Keratinocyte (primary cell): ENCODE data around the gene TPK1. TPM values are rescaled to one million over a fixed set of nuclear protein-coding genes. Genes with fewer than 3 reads are reported as not detected.

Source experiments
- DNase-seq: peaks from one replicate; pipeline ENCODE4 v3.0.0-alpha.2; 2011; ENCODE audit warnings: low read depth, missing footprints, low spot score
- FAIRE-seq: peaks from 2 replicates; lab custom pipeline; 2011; peaks lifted over from hg19 to GRCh38; lab: Jason Lieb, UNC
- H2AFZ ChIP-seq: 2 replicates; pipeline ENCODE4 v1.6.0; 2012; ENCODE audit warnings: low read length, control low read depth, inconsistent platforms; ENCODE audit not compliant: control insufficient read depth
- H3K27ac ChIP-seq: 2 replicates; pipeline ENCODE4 v1.5.1; 2011; ENCODE audit warnings: low read length; ENCODE audit not compliant: control insufficient read depth, insufficient read depth
- H3K27me3 ChIP-seq: 3 replicates; pipeline ENCODE4 v1.6.0; 2011; ENCODE audit warnings: low read length; ENCODE audit not compliant: control insufficient read depth, insufficient read depth; ENCODE audit errors: extremely low read depth
- H3K36me3 ChIP-seq, 2 experiments: 2 replicates in 1 of 2; 3 replicates in 1 of 2; pipeline ENCODE4 v1.5.1; 2011; ENCODE audit warnings: low read length in 2 of 2, mild to moderate bottlenecking in 1 of 2; ENCODE audit not compliant: control insufficient read depth in 2 of 2, insufficient read depth in 2 of 2; ENCODE audit errors: extremely low read depth in 1 of 2
- H3K4me1 ChIP-seq: 3 replicates; pipeline ENCODE4 v1.5.1; 2011; ENCODE audit warnings: low read length; ENCODE audit not compliant: control insufficient read depth, insufficient read depth; ENCODE audit errors: extremely low read depth
- H3K4me2 ChIP-seq: 3 replicates; pipeline ENCODE4 v1.6.0; 2011; ENCODE audit warnings: low read depth, low read length; ENCODE audit not compliant: control insufficient read depth, insufficient read depth; ENCODE audit errors: extremely low read depth
- H3K4me3 ChIP-seq, 3 experiments: fragments of 200-600 bp in 1 of 3; sonication (generic) in 1 of 3; 2 replicates in 2 of 3; 3 replicates in 1 of 3; pipeline ENCODE4 v1.5.1; 2011 to 2016; ENCODE audit warnings: low read length in 3 of 3, mild to moderate bottlenecking in 3 of 3, control low read depth in 2 of 3, inconsistent platforms in 1 of 3, low read depth in 1 of 3, mixed read lengths in 1 of 3, mixed run types in 1 of 3, moderate library complexity in 1 of 3; ENCODE audit not compliant: control insufficient read depth in 2 of 3, insufficient read depth in 2 of 3; ENCODE audit errors: extremely low read depth in 1 of 3
- H3K79me2 ChIP-seq: 2 replicates; pipeline ENCODE4 v1.6.0; 2012; ENCODE audit warnings: low read length; ENCODE audit not compliant: control insufficient read depth, insufficient read depth
- H3K9ac ChIP-seq: 3 replicates; pipeline ENCODE4 v1.6.0; 2011; ENCODE audit warnings: low read length; ENCODE audit not compliant: control insufficient read depth, insufficient read depth; ENCODE audit errors: extremely low read depth
- H3K9me1 ChIP-seq: 3 replicates; pipeline ENCODE4 v1.6.0; 2011; ENCODE audit warnings: low read length; ENCODE audit not compliant: control insufficient read depth, insufficient read depth; ENCODE audit errors: extremely low read depth
- H3K9me3 ChIP-seq: 2 replicates; pipeline ENCODE4 v1.5.1; 2012; ENCODE audit warnings: low read depth, low read length; ENCODE audit not compliant: control insufficient read depth
- H4K20me1 ChIP-seq: 3 replicates; pipeline ENCODE4 v1.6.0; 2011; ENCODE audit warnings: low read length; ENCODE audit not compliant: control insufficient read depth, insufficient read depth; ENCODE audit errors: extremely low read depth
- CTCF ChIP-seq, 3 experiments: IDR thresholded peaks in 1 of 3; conservative IDR thresholded peaks in 1 of 3; optimal IDR thresholded peaks in 1 of 3; 2 replicates in 2 of 3; 3 replicates in 1 of 3; pipeline versions ENCODE3 to v1.5.1; 2011; ENCODE audit warnings: low read length in 3 of 3, mild to moderate bottlenecking in 3 of 3, moderate library complexity in 2 of 3, control low read depth in 1 of 3, inconsistent platforms in 1 of 3; ENCODE audit not compliant: insufficient read depth in 2 of 3; ENCODE audit errors: extremely low read depth in 1 of 3
- EZH2 ChIP-seq: IDR thresholded peaks from one replicate; pipeline ENCODE4 v1.6.1; 2012; ENCODE audit warnings: inconsistent platforms, mild to moderate bottlenecking, low read length, moderate library complexity
- dilution Hi-C: fragments of 300-500 bp; cut with MboI; formaldehyde crosslinking; loops from one replicate; pipeline ENCODE4 v1.7.0; 2020; ENCODE audit warnings: low sequenced_read_pairs; ENCODE audit not compliant: extremely low pct_ligation_motif_present
- polyA plus RNA-seq, 5 experiments: library from polyadenylated mRNA; depleted of rRNA in 3 of 5; stranded (reverse) in 3 of 5; stranded (forward) in 1 of 5; unstranded in 1 of 5; fragments of >200 nt; gene quantifications; 1 replicate in 1 of 5; 2 replicates in 3 of 5; 3 replicates in 1 of 5; pipeline versions ENCODE4 v1.2.1 to v1.2.3, GENCODE V29; 2011 to 2012; ENCODE audit warnings: missing spikeins in 2 of 5, low read depth in 1 of 5, low replicate concordance in 1 of 5

The TPK1 gene
- polyA plus RNA-seq, 1 donor (not counting 4 experiments of a cell fraction or from before 2014, with no cell fraction given) = 1.9 TPM

GRCh38 chr7:144835155-144835611 lies 670 bp downstream of the TPK1 start:
- Histone ChIP-seq H3K27ac (peak overlapping the region; percentile 28), H2AFZ (peak overlapping the region; percentile 98), H3K9me3 (no peaks in the 10 kb centered on the region), H3K9ac (peak overlapping the region; percentile 70), H3K4me2 (peak overlapping the region; percentile 82), H3K79me2 (no peaks in the 10 kb centered on the region), H4K20me1 (no peaks in the 10 kb centered on the region), H3K9me1 (no peaks in the 10 kb centered on the region), H3K4me1 (no peaks in the 10 kb centered on the region), H3K36me3 (no peaks in the 10 kb centered on the region), H3K4me3 (peak overlapping the region; percentile 59 to 89 (median 77)), H3K27me3 (no peaks in the 10 kb centered on the region)
- FAIRE-seq = no peak
- dilution Hi-C loops = no loop called here
- no peak for TF ChIP-seq EZH2
- no peak for TF ChIP-seq CTCF (optimal IDR thresholded peaks at IDR 0.05 in 1 of 3, IDR thresholded peaks at IDR 0.05 in 1 of 3, conservative IDR thresholded peaks at IDR 0.05 in 1 of 3; ENCODE audit: extremely low read depth in 1 of 3, insufficient read depth in 2 of 3, low read length in 3 of 3)
- no peak for DNase-seq

- Histone ChIP-seq H3K4me3 (peak overlapping the region; percentile 59 to 89 (median 77)), H3K27me3 (no peaks in the 10 kb centered on the region), H3K4me1 (no peaks in the 10 kb centered on the region), H3K36me3 (no peaks in the 10 kb centered on the region), H3K9ac (no peak overlapping the region), H3K9me3 (no peaks in the 10 kb centered on the region), H3K79me2 (no peaks in the 10 kb centered on the region), H4K20me1 (no peaks in the 10 kb centered on the region), H3K27ac (no peak overlapping the region), H3K4me2 (peak overlapping the region; percentile 82), H3K9me1 (no peaks in the 10 kb centered on the region), H2AFZ (peak overlapping the region; percentile 2)
- FAIRE-seq (no peak), DNase-seq (no peak)
- no peak for TF ChIP-seq CTCF (optimal IDR thresholded peaks at IDR 0.05 in 1 of 3, IDR thresholded peaks at IDR 0.05 in 1 of 3, conservative IDR thresholded peaks at IDR 0.05 in 1 of 3; ENCODE audit: extremely low read depth in 1 of 3, insufficient read depth in 2 of 3, low read length in 3 of 3)
- TF ChIP-seq EZH2 = no peak
- dilution Hi-C loops = no loop called here
These were observed 1.2 kb downstream of the TPK1 start for GRCh38 chr7:144834641-144835144.
